Retinal pigment epithelial cell (primary cell): ENCODE results near the gene AHRR.
"Not testable (repeated sequence)": the region's sequence is repeated elsewhere in the genome, so short reads cannot be mapped to it uniquely, and the experiment has no call there.

Experiments used
- DNase-seq: peaks from one replicate; pipeline ENCODE4 v3.0.0-alpha.2; 2010; ENCODE audit warnings: low read depth
- H3K4me3 ChIP-seq: 2 replicates; pipeline ENCODE4 v1.5.1; 2011; ENCODE audit warnings: mild to moderate bottlenecking, low read length, control low read depth, moderate library complexity
- TF ChIP-seq, protein P1 (sequence below): conservative IDR thresholded peaks from 2 replicates; pipeline ENCODE4 v1.5.1; 2011; ENCODE audit warnings: low read depth, low read length, control low read depth, inconsistent platforms

Gene AHRR

DNA sequence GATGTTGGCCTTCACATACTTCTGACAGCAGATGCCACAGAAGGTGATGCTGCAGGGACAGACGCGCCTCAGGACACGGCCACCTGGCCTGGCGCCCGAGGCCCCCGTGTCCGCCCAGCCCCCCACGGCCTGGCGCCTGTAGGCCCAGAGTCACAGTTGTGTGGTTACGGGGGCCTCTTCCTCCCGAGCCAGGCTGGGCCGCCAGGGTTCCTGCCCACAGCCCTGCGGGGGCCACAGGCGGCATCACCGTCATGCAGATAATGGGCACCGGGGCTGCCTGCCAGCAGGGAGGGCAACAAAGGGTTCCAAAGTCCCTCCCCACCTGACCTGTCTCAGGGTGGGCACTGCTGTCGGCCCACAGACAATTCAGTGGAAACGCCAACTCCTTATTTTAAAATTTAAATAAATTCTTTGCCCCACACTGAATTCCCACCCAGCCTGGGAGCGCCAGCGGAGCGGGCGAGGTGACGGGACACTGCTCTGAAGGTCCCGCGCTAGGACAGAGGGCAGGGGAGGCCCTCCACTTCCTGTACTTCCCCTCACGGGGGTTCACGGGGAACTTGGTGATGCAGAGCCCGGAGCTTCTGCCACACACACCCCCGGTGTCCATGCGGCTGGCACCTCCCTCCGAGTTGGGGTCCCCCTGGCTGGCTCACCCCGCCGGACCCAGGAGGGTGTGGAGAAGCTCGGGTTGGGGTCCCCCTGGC is 162.1 kb downstream of the AHRR start:
- TF ChIP-seq, protein P1, sequence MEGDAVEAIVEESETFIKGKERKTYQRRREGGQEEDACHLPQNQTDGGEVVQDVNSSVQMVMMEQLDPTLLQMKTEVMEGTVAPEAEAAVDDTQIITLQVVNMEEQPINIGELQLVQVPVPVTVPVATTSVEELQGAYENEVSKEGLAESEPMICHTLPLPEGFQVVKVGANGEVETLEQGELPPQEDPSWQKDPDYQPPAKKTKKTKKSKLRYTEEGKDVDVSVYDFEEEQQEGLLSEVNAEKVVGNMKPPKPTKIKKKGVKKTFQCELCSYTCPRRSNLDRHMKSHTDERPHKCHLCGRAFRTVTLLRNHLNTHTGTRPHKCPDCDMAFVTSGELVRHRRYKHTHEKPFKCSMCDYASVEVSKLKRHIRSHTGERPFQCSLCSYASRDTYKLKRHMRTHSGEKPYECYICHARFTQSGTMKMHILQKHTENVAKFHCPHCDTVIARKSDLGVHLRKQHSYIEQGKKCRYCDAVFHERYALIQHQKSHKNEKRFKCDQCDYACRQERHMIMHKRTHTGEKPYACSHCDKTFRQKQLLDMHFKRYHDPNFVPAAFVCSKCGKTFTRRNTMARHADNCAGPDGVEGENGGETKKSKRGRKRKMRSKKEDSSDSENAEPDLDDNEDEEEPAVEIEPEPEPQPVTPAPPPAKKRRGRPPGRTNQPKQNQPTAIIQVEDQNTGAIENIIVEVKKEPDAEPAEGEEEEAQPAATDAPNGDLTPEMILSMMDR, result no peak
- no peak overlapping the region for H3K4me3 ChIP-seq
- no peak for DNase-seq

- TF ChIP-seq, protein P1, result no peak
- H3K4me3 ChIP-seq, result no peak overlapping the region
- DNase-seq, result no peak
Observed at GRCh38 chr5:484556-484955, 163.0 kb downstream of the AHRR start.

DNA sequence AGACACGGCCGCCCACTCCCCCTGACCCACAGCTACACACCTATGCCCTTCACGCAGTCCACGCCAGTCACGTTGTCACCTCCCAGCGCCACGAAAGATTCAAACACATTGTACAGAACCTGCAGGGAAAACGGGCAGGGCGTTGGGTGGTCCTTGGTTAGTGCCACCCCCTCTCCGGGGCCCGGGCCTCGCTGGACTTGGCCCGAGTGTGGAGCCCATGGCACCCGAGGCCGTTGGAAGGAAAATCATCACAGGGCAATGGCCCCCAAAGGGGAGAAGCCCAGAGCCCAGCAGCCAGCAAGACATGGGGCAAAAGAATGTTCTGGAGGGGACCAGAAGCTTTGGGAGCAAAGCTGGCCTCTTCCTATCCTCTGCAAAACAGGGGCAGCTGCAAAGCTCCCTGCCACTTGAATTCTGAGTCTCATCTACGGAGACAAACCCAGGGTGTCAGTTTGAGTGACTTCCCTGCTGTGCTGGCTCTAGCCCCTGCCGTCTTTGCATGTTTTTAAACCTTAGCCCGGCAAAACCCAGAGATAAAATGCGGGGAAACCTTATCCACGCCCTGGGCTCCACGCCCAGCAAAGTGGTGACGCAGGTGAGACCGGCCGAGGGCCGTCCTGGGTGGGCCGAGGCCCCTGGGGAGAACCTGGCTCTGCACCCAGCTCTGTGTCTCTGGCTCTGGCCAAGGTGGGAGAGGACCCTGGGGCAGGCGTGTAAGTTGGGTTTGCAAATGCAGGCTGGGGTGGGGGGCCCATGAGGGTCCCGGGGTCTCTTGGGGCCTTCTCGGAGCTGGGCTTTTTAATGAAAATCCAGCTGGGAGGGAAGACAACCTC is 163.8 kb downstream of the AHRR start:
- no peak overlapping the region for H3K4me3 ChIP-seq
- DNase-seq, result no peak
- TF ChIP-seq, protein P1, result no peak

GRCh38 chr5:485946-486491 is 164.5 kb downstream of the AHRR start:
- TF ChIP-seq, protein P1, result no peak
- no peak overlapping the region for H3K4me3 ChIP-seq
- DNase-seq, result no peak

- not testable (repeated sequence) for H3K4me3 ChIP-seq, DNase-seq
Observed at GRCh38 chr5:486597-486996, 165.1 kb downstream of the AHRR start.
